Calu3 (cell line): ENCODE results near the gene ACACB. TPM values are rescaled to one million over a fixed set of nuclear protein-coding genes. Genes with fewer than 3 reads are reported as not detected.

Experiments
- BruUV-seq: library from RNA; stranded (reverse); fragments of 400-500 nt; replicated peaks from 2 replicates; lab custom pipeline; 2021; lab: Mats Ljungman, UMichigan
- CTCF ChIA-PET: fragments of 300-600 bp; sonication (Branson Sonifier 250); formaldehyde crosslinking; loops from one replicate; lab custom pipeline; 2022; ENCODE audit warnings: antibody characterized with exemption; lab: Charles Lee
- DNase-seq: peaks from one replicate; pipeline ENCODE4 v3.0.0; 2022
- H3K27ac Mint-ChIP-seq: one replicate; pipeline ENCODE4 v1.8.0; 2022; ENCODE audit warnings: mixed read lengths; ENCODE audit not compliant: unreplicated experiment
- H3K27me3 Mint-ChIP-seq: one replicate; pipeline ENCODE4 v1.8.0; 2022; ENCODE audit warnings: mixed read lengths; ENCODE audit not compliant: unreplicated experiment
- H3K36me3 Mint-ChIP-seq: one replicate; pipeline ENCODE4 v1.8.0; 2022; ENCODE audit warnings: mild to moderate bottlenecking, moderate library complexity, mixed read lengths; ENCODE audit not compliant: insufficient read depth, unreplicated experiment
- H3K4me1 Mint-ChIP-seq: one replicate; pipeline ENCODE4 v1.8.0; 2022; ENCODE audit warnings: mild to moderate bottlenecking, low read depth, mixed read lengths; ENCODE audit not compliant: unreplicated experiment
- H3K4me3 Mint-ChIP-seq: one replicate; pipeline ENCODE4 v1.8.0; 2022; ENCODE audit warnings: mild to moderate bottlenecking, low read depth, moderate library complexity, mixed read lengths; ENCODE audit not compliant: unreplicated experiment
- H3K9me3 Mint-ChIP-seq: one replicate; pipeline ENCODE4 v1.8.0; 2022; ENCODE audit warnings: low read depth, mixed read lengths; ENCODE audit not compliant: unreplicated experiment
- CTCF ChIP-seq: fragments of 200-600 bp; IDR thresholded peaks from one replicate; pipeline ENCODE4 v1.8.0; 2022; ENCODE audit warnings: antibody characterized with exemption; ENCODE audit not compliant: unreplicated experiment
- intact Hi-C: fragments of 100-400 bp; cut with micrococcal nuclease; formaldehyde crosslinking; loops from one replicate; pipeline ENCODE4 v1.10.0; 2022; ENCODE audit not compliant: unreplicated experiment
- total RNA-seq: library from RNA; stranded (reverse); gene quantifications from 2 replicates; pipeline ENCODE4 v1.2.3, GENCODE V29; 2022

The ACACB gene
- total RNA-seq, 1 experiment from 2014 or later: 6.2 TPM

DNA sequence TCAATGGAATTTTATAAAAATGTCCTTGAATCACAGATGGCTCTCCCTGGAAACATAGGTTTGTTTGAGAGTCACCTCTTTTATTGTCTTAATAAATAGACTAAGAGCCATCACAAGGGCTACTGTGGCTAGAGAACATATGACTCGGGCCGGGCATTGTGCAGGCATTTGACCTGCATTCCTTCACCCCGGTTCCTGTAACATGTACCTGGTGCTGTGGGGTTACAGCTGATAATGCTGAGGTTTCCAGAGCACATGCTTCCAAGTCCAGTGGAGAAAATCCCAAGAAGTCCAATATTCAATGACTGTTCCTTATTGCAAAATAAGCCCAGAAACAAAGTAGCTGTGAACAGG, 1.0 kb upstream of the ACACB start:
- H3K4me3 Mint-ChIP-seq: no peak overlapping the region
- TF ChIP-seq CTCF: no peak
- no TSS peak for BruUV-seq
- CTCF ChIA-PET: interaction anchor here (0.6 kb wide), 1 partner anchor 54 kb away, joined by 3 read pairs; no protein-coding TSS in a partner anchor
- intact Hi-C loops: no loop called here
- H3K9me3 Mint-ChIP-seq: no peaks in the 10 kb centered on the region
- peaks cover 9% of the 10 kb centered on the region for H3K36me3 Mint-ChIP-seq
- DNase-seq: no peak
- peaks cover 13% of the 10 kb centered on the region for H3K4me1 Mint-ChIP-seq
- H3K27ac Mint-ChIP-seq: no peak overlapping the region
- no peaks in the 10 kb centered on the region for H3K27me3 Mint-ChIP-seq

DNA sequence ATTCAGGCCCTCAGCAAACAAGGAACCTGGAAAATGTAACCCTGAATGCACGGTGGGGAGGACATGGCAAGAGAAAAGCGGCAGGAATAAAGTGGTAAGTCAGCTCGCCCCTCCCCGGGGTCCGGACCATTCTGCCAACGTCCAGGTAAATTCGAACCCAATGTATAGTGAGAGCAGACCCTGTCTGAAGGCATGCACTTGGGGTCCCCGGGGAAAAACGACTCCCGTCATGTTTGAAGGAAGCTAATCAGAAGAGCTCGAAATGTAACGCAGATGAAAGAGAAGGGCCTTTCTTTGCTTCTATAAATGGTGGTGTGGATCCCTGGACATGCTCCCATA, 193 bp downstream of the ACACB start:
- TF ChIP-seq CTCF: no peak

DNA sequence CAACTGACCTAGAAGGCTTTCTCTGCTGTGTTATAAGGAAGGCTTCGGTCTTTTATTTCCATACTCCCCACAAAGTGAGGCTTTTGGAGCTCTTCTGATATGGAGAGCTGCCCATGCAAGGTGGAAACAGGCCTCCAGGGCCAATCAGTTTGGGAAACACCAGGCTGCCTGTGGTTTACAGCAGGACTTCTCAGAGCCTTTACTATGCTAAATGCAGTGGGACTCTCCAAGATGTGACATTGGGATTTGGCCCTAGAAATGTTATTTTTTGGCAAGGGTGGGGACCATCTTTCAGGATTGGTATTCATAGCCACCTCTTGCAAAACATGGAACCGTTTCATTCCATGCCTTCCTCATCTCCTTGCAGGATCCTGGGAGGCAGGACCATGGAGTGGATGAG, 3.7 kb downstream of the ACACB start:
- H3K27ac Mint-ChIP-seq: no peak overlapping the region
- H3K4me1 Mint-ChIP-seq: peaks cover 8% of the 10 kb centered on the region
- no peak for DNase-seq
- no peak for TF ChIP-seq CTCF
- intact Hi-C loops: no loop called here
- no peaks in the 10 kb centered on the region for H3K9me3 Mint-ChIP-seq
- BruUV-seq: no TSS peak
- H3K4me3 Mint-ChIP-seq: no peak overlapping the region
- peaks cover 7% of the 10 kb centered on the region for H3K27me3 Mint-ChIP-seq
- CTCF ChIA-PET: no interaction called here
- no peaks in the 10 kb centered on the region for H3K36me3 Mint-ChIP-seq

More for the DNA sequence above, 193 bp downstream of the ACACB start:
- DNase-seq: no peak
- no peaks in the 10 kb centered on the region for H3K9me3 Mint-ChIP-seq
- H3K4me1 Mint-ChIP-seq: peaks cover 8% of the 10 kb centered on the region
- no peak overlapping the region for H3K27ac Mint-ChIP-seq
- intact Hi-C loops: no loop called here
- peaks cover under 1% of the 10 kb centered on the region for H3K36me3 Mint-ChIP-seq
- no peak overlapping the region for H3K4me3 Mint-ChIP-seq
- CTCF ChIA-PET: interaction anchor here (0.7 kb wide), 2 partner anchors 61 to 839 kb away, joined by 3 read pairs; no protein-coding TSS in a partner anchor
- no TSS peak for BruUV-seq
- no peaks in the 10 kb centered on the region for H3K27me3 Mint-ChIP-seq

- CTCF ChIA-PET: no interaction called here
- intact Hi-C loops: no loop called here
- BruUV-seq: no TSS peak
- TF ChIP-seq CTCF: no peak
- no peak for DNase-seq
- Mint-ChIP-seq H3K4me1 (peaks cover 6% of the 10 kb centered on the region), H3K27ac (no peak overlapping the region), H3K9me3 (no peaks in the 10 kb centered on the region), H3K27me3 (peaks cover 12% of the 10 kb centered on the region), H3K36me3 (no peaks in the 10 kb centered on the region), H3K4me3 (no peak overlapping the region)
Measured at GRCh38 chr12:109120557-109120956, 4.2 kb downstream of the ACACB start.
